Stimulated activated CD8-positive, alpha-beta memory T cell treated with anti-CD3 and anti-CD28 coated beads, Interleukin-15, amount 100 ng/mL, for 4 hours (primary cell): Measurements from ENCODE around the gene DNAJC6.
"Not testable (repeated sequence)": the region's sequence is repeated elsewhere in the genome, so short reads cannot be mapped to it uniquely, and the experiment has no call there.

Experiments used
- DNase-seq, 2 donors: peaks; one replicate each; pipeline ENCODE4 v3.0.0-alpha.2; 2020; ENCODE audit warnings: low read depth in 2 of 2

DNAJC6 gene

GRCh38 chr1:65309304-65310077, at the start of gene DNAJC6:
TSS of gene DNAJC6 (plus strand) at chr1:65309543. CDS start at chr1:65309746, 203 bp downstream.
- peak in 1 of 2 donors; percentile 8 for DNase-seq

- no peak for DNase-seq
Measured at GRCh38 chr1:65259816-65260215, 49.5 kb upstream of the DNAJC6 start.

GRCh38 chr1:65260851-65261473, 48.4 kb upstream of the DNAJC6 start:
- DNase-seq: no peak

GRCh38 chr1:65263286-65263685, 46.1 kb upstream of the DNAJC6 start:
- DNase-seq: no peak

- DNase-seq: no peak
Measured at GRCh38 chr1:65264197-65264929, 45.0 kb upstream of the DNAJC6 start.

GRCh38 chr1:65265296-65265650, 44.1 kb upstream of the DNAJC6 start:
- no peak for DNase-seq

GRCh38 chr1:65265651-65266351, 43.5 kb upstream of the DNAJC6 start:
- peak in 1 of 2 donors; percentile 7 for DNase-seq

- DNase-seq: no peak
Measured at GRCh38 chr1:65266476-65266875, 42.9 kb upstream of the DNAJC6 start.

GRCh38 chr1:65267271-65267670, 42.1 kb upstream of the DNAJC6 start:
- DNase-seq: no peak

GRCh38 chr1:65267683-65268082, 41.7 kb upstream of the DNAJC6 start:
- DNase-seq: no peak

- no peak for DNase-seq
Measured at GRCh38 chr1:65269612-65270011, 39.7 kb upstream of the DNAJC6 start.

GRCh38 chr1:65276197-65276939, 33.0 kb upstream of the DNAJC6 start:
- DNase-seq: no peak

- no peak for DNase-seq
Measured at GRCh38 chr1:65277605-65278347, 31.6 kb upstream of the DNAJC6 start.

GRCh38 chr1:65278376-65279069, 30.8 kb upstream of the DNAJC6 start:
- no peak for DNase-seq

- DNase-seq: no peak
Measured at GRCh38 chr1:65279070-65279779, 30.1 kb upstream of the DNAJC6 start.

GRCh38 chr1:65281846-65282245, 27.5 kb upstream of the DNAJC6 start:
- DNase-seq: no peak

GRCh38 chr1:65284229-65284628, 25.1 kb upstream of the DNAJC6 start:
- DNase-seq: no peak

GRCh38 chr1:65289449-65289848, 19.9 kb upstream of the DNAJC6 start:
- DNase-seq: no peak

- not testable (repeated sequence) for DNase-seq
Measured at GRCh38 chr1:65291818-65292217, 17.5 kb upstream of the DNAJC6 start.
